OCI-LY1 (cell line): ENCODE results near the gene VCPKMT.

Source experiments
- H2AFZ ChIP-seq: fragments of 200-600 bp; sonication (generic), shearing (Covaris generic); 2 replicates; pipeline ENCODE4 v1.6.0; 2014; ENCODE audit warnings: antibody characterized with exemption, mild to moderate bottlenecking, low read length
- H3F3A ChIP-seq: fragments of 200-600 bp; sonication (generic), shearing (Covaris generic); 2 replicates; pipeline ENCODE4 v1.6.0; 2014; ENCODE audit warnings: mild to moderate bottlenecking, antibody characterized with exemption, low read length, moderate library complexity; ENCODE audit not compliant: insufficient read depth
- H3K27ac ChIP-seq: fragments of 200-600 bp; sonication (generic); 2 replicates; pipeline ENCODE4 v1.5.1; 2014; ENCODE audit warnings: low read length, mixed run types, mild to moderate bottlenecking, low read depth; ENCODE audit not compliant: poor library complexity, severe bottlenecking
- H3K27me3 ChIP-seq: fragments of 200-600 bp; sonication (generic); 2 replicates; pipeline ENCODE4 v1.6.0; 2014; ENCODE audit warnings: antibody characterized with exemption, mild to moderate bottlenecking, low read length, moderate library complexity; ENCODE audit not compliant: insufficient read depth
- H3K36me3 ChIP-seq: fragments of 200-600 bp; sonication (generic); 2 replicates; pipeline ENCODE4 v1.6.1; 2014; ENCODE audit warnings: mild to moderate bottlenecking, antibody characterized with exemption, low read length, moderate library complexity, mixed read lengths; ENCODE audit not compliant: insufficient read depth
- H3K4me1 ChIP-seq: fragments of 200-600 bp; sonication (generic); 2 replicates; pipeline ENCODE4 v1.5.1; 2014; ENCODE audit warnings: mild to moderate bottlenecking, low read length, moderate library complexity; ENCODE audit not compliant: insufficient read depth, severe bottlenecking
- H3K4me2 ChIP-seq: fragments of 200-600 bp; sonication (generic), shearing (Covaris generic); 2 replicates; pipeline ENCODE4 v1.6.1; 2014; ENCODE audit warnings: low read length
- H3K4me3 ChIP-seq: fragments of 200-600 bp; sonication (generic); 2 replicates; pipeline ENCODE4 v1.5.1; 2014; ENCODE audit warnings: low read length, low read depth, mild to moderate bottlenecking, mixed read lengths; ENCODE audit not compliant: poor library complexity, severe bottlenecking
- H3K79me2 ChIP-seq: fragments of 200-600 bp; shearing (Covaris generic); 2 replicates; pipeline ENCODE4 v1.6.1; 2016; ENCODE audit warnings: mixed run types, low read length, mixed read lengths; ENCODE audit not compliant: insufficient read depth
- H3K9ac ChIP-seq: fragments of 200-600 bp; sonication (generic), shearing (Covaris generic); 2 replicates; pipeline ENCODE4 v1.6.1; 2014; ENCODE audit warnings: mild to moderate bottlenecking, low read length, mixed read lengths
- H3K9me2 ChIP-seq: fragments of 200-600 bp; sonication (generic), shearing (Covaris generic); 2 replicates; pipeline ENCODE4 v1.6.1; 2014; ENCODE audit warnings: low read depth, mild to moderate bottlenecking, low read length, mixed read lengths
- H3K9me3 ChIP-seq: fragments of 200-600 bp; shearing (Covaris generic); 2 replicates; pipeline ENCODE4 v1.6.1; 2014; ENCODE audit warnings: low read length, mixed read lengths
- H4K20me1 ChIP-seq: fragments of 200-600 bp; sonication (generic), shearing (Covaris generic); 2 replicates; pipeline ENCODE4 v1.6.0; 2016; ENCODE audit warnings: mild to moderate bottlenecking, low read length; ENCODE audit not compliant: insufficient read depth
- CTCF ChIP-seq: fragments of 200-600 bp; sonication (generic), shearing (Covaris generic); IDR thresholded peaks from 2 replicates; pipeline ENCODE4 v1.5.1; 2017; ENCODE audit warnings: mild to moderate bottlenecking, antibody characterized with exemption, low read length, moderate library complexity, mixed read lengths
- EZH2 ChIP-seq: fragments of 200-600 bp; sonication (generic), shearing (Covaris generic); IDR thresholded peaks from 2 replicates; pipeline ENCODE4 v1.8.0; 2017; ENCODE audit warnings: borderline replicate concordance, mixed run types, mild to moderate bottlenecking, antibody characterized with exemption, low read length, moderate library complexity, mixed read lengths

Gene VCPKMT

DNA sequence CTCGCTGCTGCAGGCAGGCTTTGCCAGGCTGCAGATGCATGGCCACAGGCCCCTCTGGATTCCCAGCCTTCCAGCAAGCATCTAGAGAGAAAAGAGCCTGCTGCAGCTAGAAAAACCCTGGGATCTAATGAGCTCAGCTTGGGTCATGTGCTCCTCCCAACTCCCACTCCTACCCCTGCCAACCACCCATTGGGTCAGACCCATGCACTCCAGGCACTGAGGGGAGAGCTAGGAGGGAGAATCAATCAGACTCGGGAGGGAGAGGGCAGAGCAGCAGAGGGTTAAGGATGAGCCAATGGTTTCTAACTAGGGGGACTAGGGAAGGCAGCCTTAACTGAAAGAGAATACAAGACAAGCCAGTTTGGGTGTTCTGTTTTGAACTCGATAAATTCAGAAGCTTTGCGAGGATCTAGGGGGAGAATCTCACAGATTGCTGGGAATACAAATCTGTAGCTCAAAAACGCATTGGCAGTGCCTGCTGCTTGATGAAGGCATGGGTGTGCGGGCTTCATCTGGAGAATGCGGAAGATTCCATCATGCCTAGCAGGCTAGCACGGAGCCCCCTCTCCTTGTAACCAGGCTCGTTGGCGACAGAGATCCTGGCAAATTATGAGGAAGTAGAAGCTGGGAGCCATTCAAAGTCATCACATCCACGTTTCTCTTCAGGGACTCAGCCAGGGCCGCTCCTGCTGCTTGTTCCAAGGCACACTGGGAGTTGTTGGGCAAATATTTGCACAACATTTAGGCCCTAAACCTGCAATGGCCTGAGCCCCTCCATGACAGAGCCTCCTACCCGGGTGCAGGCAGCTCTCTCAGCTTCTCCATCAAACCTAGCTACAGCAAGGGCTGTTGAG, 56.4 kb downstream of the VCPKMT start:
- Histone ChIP-seq H3K79me2 (no peaks in the 10 kb centered on the region), H3K9me3 (no peaks in the 10 kb centered on the region), H3K4me2 (no peak overlapping the region), H3K27ac (no peak overlapping the region), H3K36me3 (no peaks in the 10 kb centered on the region), H3K27me3 (no peaks in the 10 kb centered on the region), H4K20me1 (no peaks in the 10 kb centered on the region), H3K4me3 (no peak overlapping the region), H3F3A (no peaks in the 10 kb centered on the region; the same call in 1 of the 2 replicates), H3K9ac (no peak overlapping the region), H2AFZ (no peak overlapping the region), H3K4me1 (peaks cover 65% of the 10 kb centered on the region), H3K9me2 (no peaks in the 10 kb centered on the region)
- TF ChIP-seq EZH2 (no peak), CTCF (no peak)
